Glomerular visceral epithelial cell (primary cell): ENCODE results near the gene CIDEC.
"Not testable (repeated sequence)": the region's sequence is repeated elsewhere in the genome, so short reads cannot be mapped to it uniquely, and the experiment has no call there.

ENCODE experiments used
- DNase-seq: peaks from one replicate; pipeline ENCODE4 v3.0.0-alpha.2; 2016; ENCODE audit errors: extremely low spot score

CIDEC gene

DNA sequence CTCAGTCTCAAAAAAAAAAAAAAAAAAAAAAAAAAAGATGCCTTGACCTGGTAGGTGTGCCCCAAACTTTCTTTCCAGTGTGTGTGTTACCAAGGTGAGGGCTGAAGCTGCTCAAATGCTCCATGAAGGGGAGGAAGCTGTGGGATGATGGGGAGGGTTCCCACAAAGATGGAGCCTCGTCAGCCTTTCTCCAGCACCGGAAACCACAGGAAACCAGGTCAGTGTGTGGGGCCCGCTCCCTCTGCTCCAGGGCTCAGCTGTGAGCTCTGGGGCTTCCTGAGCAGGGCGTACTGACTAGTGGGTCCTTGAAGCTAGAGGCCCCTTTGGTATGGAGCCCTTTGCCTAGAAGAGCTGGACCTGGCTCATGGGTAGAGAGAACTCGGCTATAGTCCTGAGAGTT, 21.9 kb upstream of the CIDEC start:
- DNase-seq: no peak

DNA sequence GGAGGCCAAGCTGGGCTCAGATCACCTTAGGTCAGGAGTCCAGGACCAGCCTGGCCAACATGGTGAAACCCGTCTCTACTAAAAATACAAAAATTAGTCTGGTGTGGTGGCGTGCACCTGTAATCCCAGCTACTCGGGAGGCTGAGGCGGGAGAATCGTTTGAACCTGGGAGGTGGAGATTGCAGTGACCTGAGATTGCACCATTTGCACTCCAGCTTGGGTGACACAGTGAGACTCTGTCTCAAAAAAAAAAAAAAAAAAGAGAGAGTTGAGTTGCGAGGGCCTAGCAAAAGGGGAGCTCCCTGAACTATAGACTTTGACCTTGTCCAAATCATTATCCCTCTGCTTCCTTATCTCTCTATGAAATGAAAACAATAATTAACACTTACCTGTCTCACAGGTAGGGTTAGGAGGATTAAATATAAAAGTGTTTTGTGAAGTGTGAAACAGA, 20.9 kb upstream of the CIDEC start:
- DNase-seq: not testable (repeated sequence)

DNA sequence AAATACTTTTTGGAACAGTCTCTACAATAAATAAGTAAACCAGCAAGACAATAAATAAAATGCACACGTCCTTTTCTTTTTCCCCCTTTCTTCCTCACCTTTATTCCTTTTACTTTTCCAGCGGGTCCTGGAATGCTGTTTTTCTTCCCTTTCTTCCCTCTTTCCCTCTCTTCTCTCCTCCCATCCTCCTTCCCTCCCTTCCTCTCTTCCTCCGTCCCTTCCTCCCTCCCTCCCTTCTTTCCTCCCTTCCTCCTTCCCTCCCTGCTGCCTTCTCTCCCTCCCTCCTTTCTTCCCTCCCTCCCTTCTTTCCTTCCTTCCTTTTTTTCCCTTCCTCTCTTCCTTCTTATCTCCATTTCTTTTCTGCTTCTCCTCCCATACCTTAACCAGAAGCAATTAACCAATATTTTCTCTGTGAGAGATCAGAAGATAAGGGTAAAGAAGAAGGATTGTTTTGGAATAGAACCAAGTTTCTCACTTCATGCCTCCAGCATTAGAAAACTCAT, 19.3 kb upstream of the CIDEC start:
- no peak for DNase-seq

DNA sequence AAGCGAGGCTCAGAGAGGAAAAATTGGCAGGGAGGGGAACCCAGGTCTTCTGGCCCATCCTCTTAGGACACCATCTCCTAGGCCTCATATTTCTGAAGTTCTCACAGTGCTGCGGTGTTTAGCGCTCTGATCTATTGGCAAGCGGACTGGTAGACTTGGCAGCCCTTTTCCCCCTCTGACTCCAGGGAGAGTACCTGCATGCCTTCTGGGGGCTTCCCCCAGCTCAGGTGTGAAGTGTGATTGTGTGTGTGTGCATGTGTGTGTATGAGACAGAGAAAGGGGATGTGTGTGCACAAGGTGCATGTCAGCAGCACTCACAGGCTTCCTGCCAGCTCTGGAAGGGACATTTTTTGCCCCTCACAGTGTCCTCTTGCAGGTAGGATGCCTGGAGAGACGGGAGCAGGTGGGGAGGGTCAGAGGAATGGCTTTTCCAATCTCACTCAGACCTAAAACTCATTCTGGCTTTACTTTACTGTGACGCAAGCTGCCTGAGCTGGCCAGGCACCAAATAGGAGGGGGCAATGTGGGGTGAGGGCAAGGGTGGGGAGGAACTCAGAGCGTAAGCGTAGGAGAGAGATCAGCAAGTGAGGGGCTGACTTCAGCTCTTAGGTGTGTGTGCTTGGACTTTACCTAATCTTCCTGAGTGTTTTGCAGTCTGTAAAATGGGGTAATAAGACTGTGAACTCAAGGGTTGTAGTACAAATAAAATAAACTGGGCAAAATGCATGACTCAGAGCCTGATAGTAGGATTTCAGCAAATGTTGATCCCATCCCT, 18.6 kb upstream of the CIDEC start:
- DNase-seq: no peak

DNA sequence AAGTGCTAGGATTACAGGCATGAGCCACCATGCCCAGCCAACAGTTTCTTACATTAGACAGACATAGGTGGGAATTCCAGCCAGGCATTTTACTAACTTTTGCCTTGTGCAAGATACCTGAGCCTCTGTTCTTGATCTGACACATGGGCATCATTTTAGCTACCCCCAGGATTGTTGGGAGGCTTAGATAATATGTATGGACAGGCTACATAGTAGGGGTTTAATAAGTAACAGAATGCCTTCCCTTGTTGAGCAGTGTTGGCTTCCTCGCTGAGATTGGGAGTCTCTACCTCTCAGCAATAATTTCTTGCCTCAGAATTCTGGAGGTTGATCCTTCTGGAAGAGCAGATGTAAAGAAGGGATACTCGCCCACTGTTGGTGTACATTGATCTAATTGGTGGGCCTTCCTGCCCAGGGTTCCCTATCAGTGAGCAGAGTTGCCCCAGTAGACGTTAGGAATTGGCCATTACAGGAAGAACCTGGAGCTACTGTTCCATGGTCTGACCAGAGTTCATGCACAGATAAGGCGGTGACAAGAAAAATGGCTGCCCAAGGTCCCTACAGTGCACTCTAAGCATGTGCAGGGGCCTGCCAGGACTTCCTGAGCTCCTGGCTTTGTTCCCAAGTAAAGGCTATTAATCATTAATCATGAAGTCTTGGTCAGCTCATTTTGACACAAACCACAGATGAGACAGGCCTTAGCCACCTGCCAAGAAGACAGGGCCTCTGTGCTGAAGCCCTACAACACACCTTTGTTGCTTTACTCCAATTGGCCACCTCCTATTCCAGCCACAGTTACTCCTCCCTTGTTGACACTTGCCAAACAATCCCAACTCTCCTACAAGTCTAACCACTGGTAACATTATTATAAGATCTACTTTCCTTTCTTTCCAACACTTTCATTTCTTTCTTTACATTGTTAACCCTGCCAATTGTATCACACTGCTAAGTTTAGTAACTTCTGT, 17.6 kb upstream of the CIDEC start:
- DNase-seq: peak; percentile 95

DNA sequence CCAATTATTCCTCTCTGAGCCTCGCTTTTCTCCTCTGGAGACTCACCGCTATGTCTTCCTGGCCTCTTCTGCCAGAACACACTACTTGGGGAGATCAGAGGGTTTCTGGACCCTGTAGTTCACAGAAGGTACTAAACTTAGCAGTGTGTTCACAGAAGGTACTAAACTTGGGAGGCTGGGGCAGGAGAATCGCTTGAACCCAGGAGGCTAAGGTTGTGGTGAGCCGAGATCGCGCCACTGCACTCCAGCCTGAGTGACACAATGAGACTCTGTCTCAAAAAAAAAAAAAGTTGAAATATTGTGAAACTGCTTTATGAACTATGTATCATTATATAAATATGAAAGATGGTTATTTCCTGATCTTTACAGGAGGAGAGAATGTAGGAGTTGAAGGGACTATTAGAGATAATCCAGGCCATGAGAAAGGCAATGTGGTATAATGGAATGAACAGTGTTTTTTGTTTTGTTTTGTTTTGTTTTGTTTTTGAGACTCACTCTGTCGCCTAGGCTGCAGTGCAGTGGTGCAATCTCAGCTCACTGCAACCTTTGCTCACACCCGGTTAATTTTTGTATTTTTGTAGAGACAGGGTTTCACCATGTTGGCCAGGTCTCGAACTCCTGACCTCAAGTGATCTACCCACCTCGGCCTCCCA, 16.8 kb upstream of the CIDEC start:
- DNase-seq: not testable (repeated sequence)

DNA sequence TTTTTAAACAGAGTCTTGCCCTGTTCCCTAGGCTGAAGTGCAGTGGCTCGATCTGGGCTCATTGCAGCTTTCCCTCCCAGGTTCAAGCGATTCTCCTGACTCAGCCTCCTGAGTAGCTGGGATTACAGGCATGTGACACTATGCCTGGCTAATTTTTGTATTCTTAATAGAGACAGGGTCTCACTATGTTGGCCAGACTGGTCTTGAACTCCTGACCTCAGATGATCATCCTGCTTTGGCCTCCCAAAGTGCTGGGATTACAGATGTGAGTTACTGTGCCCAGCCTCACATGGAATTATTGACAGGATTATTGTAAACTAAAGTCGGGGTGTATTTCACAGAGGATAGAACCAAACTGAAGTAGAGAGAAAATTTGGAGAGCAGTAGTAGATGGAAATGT, 15.7 kb upstream of the CIDEC start:
- not testable (repeated sequence) for DNase-seq

DNA sequence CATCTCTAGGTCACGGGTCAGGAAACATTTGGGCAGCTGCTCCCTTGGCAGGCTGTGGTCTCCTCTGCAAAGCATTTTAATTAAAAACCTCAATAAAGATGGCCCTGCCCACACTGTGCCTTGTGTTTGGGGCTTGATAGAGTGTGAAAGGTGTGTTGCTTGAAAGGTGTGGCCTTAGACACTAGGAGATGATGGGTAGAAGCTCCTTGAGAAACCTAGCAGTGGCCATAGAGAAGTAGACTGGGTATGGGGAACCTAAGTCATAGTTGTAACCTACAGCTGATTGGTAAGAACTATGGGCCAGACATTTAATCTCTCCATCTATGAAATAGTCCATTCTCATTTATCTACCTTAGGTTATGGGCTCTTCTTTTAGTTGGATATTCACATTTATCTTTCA, 13.7 kb upstream of the CIDEC start:
- DNase-seq: no peak

DNA sequence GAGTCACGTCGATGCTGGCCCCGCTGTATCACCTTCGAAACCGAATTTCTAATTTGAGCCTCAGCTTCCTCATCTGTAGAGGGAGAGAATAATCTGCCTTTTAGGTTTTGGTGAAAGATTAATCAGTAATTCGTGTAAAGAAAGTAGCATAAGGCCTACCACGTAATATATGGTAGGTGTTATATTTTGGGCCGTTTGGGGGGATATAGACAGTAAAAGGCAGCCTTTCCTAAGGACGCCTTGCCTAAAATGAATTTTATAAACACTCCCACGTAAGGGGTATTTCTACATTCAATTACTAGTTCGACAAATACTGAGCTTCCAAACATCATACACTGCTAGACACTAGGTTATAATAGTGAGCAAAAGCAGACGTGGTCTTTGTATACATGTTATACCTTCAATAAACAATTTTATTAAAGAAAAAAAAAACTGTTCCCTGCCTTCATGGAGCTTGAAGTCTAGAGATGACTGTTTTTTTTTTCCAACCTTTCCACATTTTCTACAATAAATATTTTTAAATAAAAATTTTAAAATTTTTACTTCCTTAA, 11.1 kb upstream of the CIDEC start:
- DNase-seq: no peak

DNA sequence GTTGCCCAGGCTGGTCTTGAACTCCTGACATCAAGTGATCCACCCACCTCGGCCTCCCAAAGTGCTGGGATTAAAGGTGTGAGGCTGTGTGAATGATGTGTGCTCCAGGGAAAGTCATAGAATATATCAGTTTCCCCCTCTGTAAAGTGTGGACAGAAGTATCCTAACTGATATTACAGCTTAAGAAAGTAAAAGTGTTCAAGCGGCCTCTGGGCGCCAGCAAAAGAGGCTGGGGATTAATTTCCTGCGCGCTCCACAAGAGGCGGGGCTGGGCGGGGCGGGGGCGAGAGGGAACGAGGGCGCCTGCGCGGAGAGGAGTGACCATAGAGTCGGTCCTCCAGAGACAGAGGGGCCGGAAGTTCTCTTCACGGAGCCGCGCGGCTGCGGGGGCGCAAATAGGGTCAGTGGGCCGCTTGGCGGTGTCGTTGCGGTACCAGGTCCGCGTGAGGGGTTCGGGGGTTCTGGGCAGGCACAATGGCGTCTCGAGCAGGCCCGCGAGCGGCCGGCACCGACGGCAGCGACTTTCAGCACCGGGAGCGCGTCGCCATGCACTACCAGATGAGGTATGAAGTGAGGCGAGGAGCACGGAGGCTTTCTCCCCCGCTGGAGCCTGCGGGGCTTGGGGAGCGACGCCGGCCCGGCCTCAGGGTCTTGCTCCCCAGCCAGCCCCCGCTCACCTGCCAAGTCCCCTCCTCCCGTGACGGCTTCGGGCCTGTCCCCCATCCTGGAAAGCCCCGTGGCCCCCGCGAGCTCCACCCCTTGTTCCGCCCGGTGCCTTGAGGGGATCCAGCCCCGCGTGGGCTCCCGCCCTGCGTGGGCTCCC, 10.4 kb upstream of the CIDEC start, which contains the start of gene JAGN1:
Gene JAGN1 (plus strand): TSS at position 362 of the 823 bp plus-strand sequence. CDS start 113 bp downstream, at position 475.
- DNase-seq: peak; percentile 89

DNA sequence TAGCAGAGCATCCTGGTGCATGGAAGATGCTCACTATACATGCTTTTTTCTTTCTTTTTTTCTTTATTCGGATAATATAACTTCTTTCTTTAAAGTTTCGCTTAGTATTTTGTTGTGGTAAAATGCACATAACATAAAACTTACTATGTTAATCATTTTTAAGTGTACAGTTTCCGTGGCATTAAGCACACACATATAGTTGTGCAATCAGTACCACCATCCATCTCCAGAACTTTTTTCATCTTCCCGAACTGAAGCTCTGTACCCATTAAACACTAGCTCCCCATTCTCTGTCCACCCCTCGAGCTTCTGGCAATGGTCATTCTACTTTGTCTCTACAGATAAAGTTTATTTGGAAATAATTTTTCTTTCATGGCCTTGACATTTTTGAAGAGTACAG, 9.4 kb upstream of the CIDEC start:
- DNase-seq: no peak

DNA sequence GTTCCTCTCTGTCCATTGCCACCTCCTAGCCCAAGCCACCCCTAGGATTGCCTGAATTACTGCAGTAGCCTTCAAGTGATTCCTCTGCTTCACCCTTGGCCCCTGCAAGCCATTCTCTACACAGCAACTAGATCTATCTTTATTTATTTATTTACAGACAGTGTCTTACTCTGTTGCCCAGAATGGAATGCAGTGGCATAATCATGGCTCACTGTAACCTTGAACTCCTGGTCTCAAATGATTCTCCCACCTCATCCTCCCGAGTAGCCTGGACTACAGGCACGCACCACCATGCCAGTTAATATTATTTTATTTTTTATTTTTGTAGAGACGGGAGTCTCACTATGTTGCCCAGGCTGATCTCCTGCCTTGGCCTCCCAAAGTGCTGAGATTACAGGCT, 8.5 kb upstream of the CIDEC start:
- no peak for DNase-seq

DNA sequence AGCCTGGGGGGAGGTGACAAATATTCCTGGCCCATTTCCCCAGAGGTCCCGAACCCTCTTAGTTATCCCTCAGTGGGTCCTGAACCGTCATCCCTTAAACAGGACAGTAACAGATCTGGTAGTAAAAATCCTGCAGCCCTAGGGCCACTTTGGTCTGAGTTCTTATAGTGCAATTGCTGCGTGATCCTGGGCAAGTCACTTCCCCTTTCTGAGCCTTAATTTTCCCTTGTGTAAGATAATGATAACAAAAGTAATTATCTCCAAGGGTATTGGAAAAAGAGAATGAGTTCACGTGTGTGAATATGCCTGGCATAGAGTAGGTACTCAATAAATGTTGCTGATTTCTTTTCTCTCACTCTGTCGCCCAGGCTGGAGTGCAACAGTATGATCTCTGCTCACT, 7.4 kb upstream of the CIDEC start:
- DNase-seq: no peak

DNA sequence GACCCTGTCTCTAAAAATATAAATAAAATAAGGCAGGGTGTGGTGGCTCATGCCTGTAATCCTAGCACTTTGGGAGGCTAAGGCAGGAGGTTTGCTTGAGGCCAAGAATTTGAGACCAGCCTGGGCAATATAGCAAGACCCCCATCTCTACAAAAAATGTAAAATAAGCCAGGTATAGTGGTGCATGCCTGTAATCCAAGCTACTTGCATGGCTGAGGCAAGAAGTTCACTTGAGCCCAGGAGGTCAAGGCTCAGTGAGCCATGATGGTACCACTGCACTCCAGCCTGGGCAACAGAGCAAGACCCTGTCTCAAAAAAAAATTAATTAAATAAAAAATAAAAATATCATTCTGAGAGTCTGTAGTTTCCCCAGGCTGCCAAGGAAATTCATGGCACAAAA, 6.3 kb upstream of the CIDEC start:
- no peak for DNase-seq

DNA sequence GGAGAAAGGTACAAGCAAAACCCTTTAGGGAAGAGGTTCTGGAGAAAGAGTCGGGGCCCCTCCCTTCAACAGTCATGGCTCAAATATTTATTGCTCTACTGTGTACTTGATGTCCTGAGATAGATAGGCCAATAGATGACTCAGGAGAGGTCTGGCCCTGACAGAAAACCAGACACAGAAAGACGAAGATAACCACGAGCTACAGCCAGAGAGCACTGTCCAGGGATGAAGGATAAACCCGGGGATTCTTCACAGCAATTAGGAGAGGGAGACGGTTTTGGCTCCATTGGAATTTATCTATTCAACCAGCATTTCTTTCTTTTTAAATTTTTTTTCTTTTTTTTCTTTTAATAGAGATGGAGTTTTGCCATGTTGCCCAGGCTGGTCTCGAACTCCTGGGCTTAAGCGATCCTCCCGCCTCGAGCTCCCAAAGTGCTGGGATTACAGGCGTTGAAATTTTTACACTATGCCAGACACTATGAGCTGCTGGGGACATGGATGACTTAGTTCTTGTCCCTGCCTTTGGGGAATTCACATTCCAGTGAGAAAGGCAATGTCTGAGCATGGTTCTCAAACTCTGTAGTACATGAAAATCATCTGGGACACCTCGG, 4.6 kb upstream of the CIDEC start:
- peak; percentile 61 for DNase-seq

DNA sequence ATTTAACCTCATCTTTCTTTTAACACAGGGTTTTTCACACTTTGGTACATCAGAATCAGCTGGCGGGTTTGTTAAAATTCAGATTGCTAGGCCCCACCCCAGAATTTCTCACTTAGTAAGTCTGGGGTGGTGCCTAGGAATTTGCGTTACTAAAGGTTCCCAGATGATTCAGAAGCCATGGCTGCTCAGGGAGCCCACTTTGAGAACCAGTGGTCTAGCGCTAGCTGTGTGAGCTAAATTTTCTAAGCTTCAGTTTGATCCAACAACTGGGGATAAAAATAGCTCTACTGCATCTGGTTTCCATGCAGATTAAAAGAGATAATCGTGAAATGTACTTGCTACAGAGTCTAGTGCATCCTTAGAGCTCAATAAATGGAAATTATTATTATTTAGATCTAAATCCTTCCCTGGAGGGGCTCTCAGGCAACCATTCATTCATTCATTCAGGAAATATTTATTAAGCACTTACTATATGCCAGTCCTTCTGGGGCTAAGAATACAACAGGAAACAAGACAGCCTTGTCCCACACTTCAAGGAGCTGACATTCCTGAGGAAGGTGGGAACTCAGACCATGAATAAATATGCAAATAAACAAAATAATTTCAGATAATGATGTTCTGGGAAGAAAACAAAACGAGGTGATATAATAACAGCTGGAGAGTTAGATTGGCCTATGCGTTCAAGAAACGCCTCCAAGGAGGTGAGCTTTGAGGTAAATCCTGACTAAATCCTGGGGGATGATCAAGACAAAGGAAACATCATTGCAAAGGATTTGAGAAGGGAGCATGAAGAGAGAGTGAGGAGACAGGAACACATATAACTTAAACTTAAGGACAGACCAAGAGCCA, 3.9 kb upstream of the CIDEC start:
- no peak for DNase-seq

DNA sequence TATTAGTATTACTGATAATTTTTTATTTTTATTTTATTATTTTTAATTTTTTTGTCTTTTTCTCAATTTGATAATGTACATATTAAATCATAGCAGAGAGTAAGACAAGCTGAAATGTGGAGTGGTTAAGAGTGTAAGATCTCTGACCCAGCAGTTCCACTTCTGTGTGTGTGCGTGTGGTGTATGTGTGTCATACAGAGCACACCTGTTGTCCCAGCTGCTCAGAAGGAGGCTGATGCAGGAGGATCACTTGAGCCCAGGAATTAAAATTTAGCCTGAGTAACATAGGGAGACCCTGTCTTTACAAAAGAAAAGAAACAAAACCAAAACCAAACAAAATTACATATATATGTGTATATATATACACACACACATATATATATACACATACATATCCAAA, 1.4 kb upstream of the CIDEC start:
- no peak for DNase-seq

DNA sequence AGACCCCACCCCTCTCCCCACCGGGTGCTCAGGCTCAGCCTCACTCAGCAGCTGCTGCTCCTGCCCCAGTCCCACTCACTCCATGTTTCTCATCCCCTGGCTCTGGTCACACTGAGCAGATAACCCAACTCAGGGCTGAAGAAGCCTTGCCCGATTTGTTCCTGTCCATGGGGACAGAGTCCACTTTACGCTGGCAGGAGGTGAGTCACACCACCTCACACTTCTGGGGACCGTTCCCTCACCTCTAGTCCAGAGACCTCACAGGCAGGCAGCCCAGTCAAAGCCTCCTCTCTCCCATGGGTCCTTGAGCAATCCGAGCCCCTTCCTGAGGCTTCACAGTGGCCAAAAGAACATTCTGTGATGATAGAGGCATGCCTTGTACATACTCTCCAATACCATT, 1.4 kb downstream of the CIDEC start:
- no peak for DNase-seq

DNA sequence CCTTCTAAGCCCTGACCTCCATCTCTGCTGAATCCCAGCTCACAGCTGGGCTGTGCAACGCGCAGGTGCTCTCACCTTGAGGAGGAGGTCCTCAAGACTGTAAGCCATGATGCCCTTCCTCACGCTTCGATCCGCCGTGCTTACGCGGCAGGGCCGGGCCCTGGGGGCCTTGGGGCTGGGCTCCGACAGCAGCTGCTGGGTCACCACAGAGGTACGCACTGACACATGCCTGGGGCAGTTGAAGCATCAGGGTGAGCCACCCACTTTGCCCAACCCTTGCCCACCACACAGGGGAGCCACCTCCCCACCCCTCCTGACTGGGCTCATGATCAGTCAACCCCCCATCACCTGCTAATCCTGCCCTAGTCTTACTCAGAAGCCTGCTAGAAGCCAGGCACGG, 3.1 kb downstream of the CIDEC start:
- no peak for DNase-seq
